ENCODE data around the gene IL22RA1. TPM values are rescaled to one million over a fixed set of nuclear protein-coding genes. Genes with fewer than 3 reads are reported as not detected.

The IL22RA1 gene
- total and polyA plus RNA-seq, 2 experiments from 2014 or later, result not detected

DNA sequence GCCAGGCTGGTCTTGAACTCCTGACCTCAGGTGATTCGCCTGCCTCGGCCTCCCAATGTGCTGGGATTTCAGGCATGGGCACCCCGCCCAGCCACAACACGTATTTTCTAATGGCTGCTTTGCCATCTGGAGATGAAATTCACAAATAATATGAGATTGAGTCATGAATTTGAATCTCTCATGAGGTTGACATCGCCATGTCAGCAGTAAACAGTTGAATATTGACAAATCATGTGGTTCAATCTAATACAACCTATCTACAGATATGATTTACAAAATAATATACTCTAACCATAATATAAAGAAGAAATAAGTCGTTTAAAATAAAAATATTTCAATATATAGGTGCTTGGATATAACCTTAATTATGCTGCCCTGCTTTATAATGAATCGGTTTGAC, 73.1 kb downstream of the IL22RA1 start:
- no peaks in the 10 kb centered on the region for H3K36me3 ChIP-seq

More for the DNA sequence above, 73.1 kb downstream of the IL22RA1 start:
- no peak for DNase-seq (ENCODE audit: low read depth in 1 of 2, low spot score in 1 of 2)
- H3K9me3 ChIP-seq (ENCODE audit: low read depth), result no peaks in the 10 kb centered on the region
- H3K4me3 ChIP-seq, result no peak overlapping the region
- no peaks in the 10 kb centered on the region for H3K4me1 ChIP-seq (ENCODE audit: low read depth)
- no peak for TF ChIP-seq CTCF (IDR thresholded peaks at IDR 0.05; ENCODE audit: low read depth, low read length)
- H3K27me3 ChIP-seq, result no peaks in the 10 kb centered on the region
- H3K27ac ChIP-seq, result no peak overlapping the region

Other genes starting within 250 kb of the IL22RA1 start
- gene CNR2, start 229.8 kb downstream of the IL22RA1 start, total RNA-seq, result not detected in 2 replicates
- gene CNR2, start 229.8 kb downstream of the IL22RA1 start, polyA plus RNA-seq, result not detected in 2 replicates
- 77.1 and 87.9 TPM in 2 replicates for gene PNRC2, start 183.3 kb downstream of the IL22RA1 start, total RNA-seq
- gene PNRC2, start 183.3 kb downstream of the IL22RA1 start, polyA plus RNA-seq, result 71.7 and 88.5 TPM in 2 replicates
- gene SRSF10, start 162.8 kb downstream of the IL22RA1 start, total RNA-seq, result 107 and 134 TPM in 2 replicates
- 181 and 192 TPM in 2 replicates for gene SRSF10, start 162.8 kb downstream of the IL22RA1 start, polyA plus RNA-seq
- gene MYOM3, start 31.0 kb downstream of the IL22RA1 start, total RNA-seq, result 0.70 and 0.71 TPM in 2 replicates
- gene MYOM3, start 31.0 kb downstream of the IL22RA1 start, polyA plus RNA-seq, result 0.51 TPM in 1 of 2 replicates, not detected in the other
- gene IFNLR1, start 44.1 kb upstream of the IL22RA1 start, total RNA-seq, result 3.5 and 3.9 TPM in 2 replicates
- gene IFNLR1, start 44.1 kb upstream of the IL22RA1 start, polyA plus RNA-seq, result 9.4 and 15.2 TPM in 2 replicates
- gene GRHL3, start 176.2 kb upstream of the IL22RA1 start, total RNA-seq, result 0.54 TPM in 1 of 2 replicates, not detected in the other
- not detected in 2 replicates for gene GRHL3, start 176.2 kb upstream of the IL22RA1 start, polyA plus RNA-seq